Mesenchymal stem cell (in vitro differentiated cells and primary cell): Measurements from ENCODE around the gene TAP2.

Experiments used
- DNase-seq: peaks from one replicate; pipeline ENCODE4 v3.0.0-alpha.2; 2013
- H2AFZ ChIP-seq: one replicate; pipeline ENCODE4 v1.6.1; 2013; ENCODE audit warnings: low read depth, mild to moderate bottlenecking, control low read depth, inconsistent platforms, low read length, moderate library complexity
- H2AK5ac ChIP-seq: 2 replicates; pipeline ENCODE4 v1.6.1; 2013; ENCODE audit warnings: low read length, moderate library complexity, mild to moderate bottlenecking, inconsistent platforms; ENCODE audit not compliant: severe bottlenecking
- H2BK120ac ChIP-seq: one replicate; pipeline ENCODE4 v1.6.1; 2013; ENCODE audit warnings: low read depth, mild to moderate bottlenecking, inconsistent platforms, low read length, moderate library complexity
- H2BK12ac ChIP-seq, 2 experiments: one replicate each; pipeline ENCODE4 v1.6.1; 2013; ENCODE audit warnings: inconsistent platforms in 2 of 2, low read length in 2 of 2, mild to moderate bottlenecking in 2 of 2, moderate library complexity in 2 of 2, control low read depth in 1 of 2
- H2BK15ac ChIP-seq: one replicate; pipeline ENCODE4 v1.6.1; 2013; ENCODE audit warnings: mild to moderate bottlenecking, low read depth, inconsistent platforms; ENCODE audit not compliant: poor library complexity, severe bottlenecking
- H2BK5ac ChIP-seq: 2 replicates; pipeline ENCODE4 v1.6.1; 2013; ENCODE audit warnings: low read depth, mild to moderate bottlenecking, low read length, control low read depth, inconsistent platforms; ENCODE audit not compliant: poor library complexity, severe bottlenecking
- H3K14ac ChIP-seq, 2 experiments: one replicate each; pipeline ENCODE4 v1.6.1; 2013; ENCODE audit warnings: inconsistent platforms in 2 of 2, low read length in 2 of 2, control low read depth in 1 of 2, mild to moderate bottlenecking in 1 of 2, moderate library complexity in 1 of 2
- H3K18ac ChIP-seq, 2 experiments: one replicate each; pipeline ENCODE4 v1.6.1; 2013; ENCODE audit warnings: inconsistent platforms in 2 of 2, low read length in 2 of 2, control low read depth in 1 of 2, low read depth in 1 of 2, mild to moderate bottlenecking in 1 of 2
- H3K23ac ChIP-seq, 2 experiments: one replicate each; pipeline ENCODE4 v1.6.1; 2013; ENCODE audit warnings: inconsistent platforms in 2 of 2, low read length in 2 of 2, mild to moderate bottlenecking in 2 of 2, moderate library complexity in 2 of 2, control low read depth in 1 of 2
- H3K27ac ChIP-seq: 2 replicates; pipeline ENCODE4 v1.5.1; 2013; ENCODE audit warnings: mild to moderate bottlenecking, moderate library complexity, low read length, control low read depth, inconsistent platforms; ENCODE audit not compliant: poor library complexity, severe bottlenecking
- H3K27me3 ChIP-seq, 2 experiments: 2 replicates each; pipeline versions ENCODE4 v1.6.1 to v1.7.0; 2013; ENCODE audit warnings: low read length in 2 of 2, mild to moderate bottlenecking in 2 of 2, moderate library complexity in 2 of 2, control low read depth in 1 of 2, inconsistent platforms in 1 of 2; ENCODE audit not compliant: control insufficient read depth in 1 of 2, insufficient read depth in 1 of 2
- H3K36me3 ChIP-seq, 2 experiments: 2 replicates each; pipeline versions ENCODE4 v1.6.1 to v1.7.0; 2013; ENCODE audit warnings: low read length in 2 of 2, control low read depth in 1 of 2, inconsistent platforms in 1 of 2, low read depth in 1 of 2, mild to moderate bottlenecking in 1 of 2; ENCODE audit not compliant: insufficient read depth in 2 of 2, control insufficient read depth in 1 of 2
- H3K4ac ChIP-seq, 2 experiments: one replicate each; pipeline ENCODE4 v1.6.1; 2013; ENCODE audit warnings: inconsistent platforms in 2 of 2, low read length in 2 of 2, mild to moderate bottlenecking in 2 of 2, moderate library complexity in 2 of 2, control low read depth in 1 of 2, low read depth in 1 of 2
- H3K4me1 ChIP-seq: 2 replicates; pipeline ENCODE4 v1.6.1; 2013; ENCODE audit warnings: low read depth, low read length, control low read depth; ENCODE audit not compliant: control insufficient read depth, insufficient read depth
- H3K4me2 ChIP-seq: 2 replicates; pipeline ENCODE4 v1.6.1; 2013; ENCODE audit warnings: low read length, mild to moderate bottlenecking, inconsistent platforms; ENCODE audit not compliant: poor library complexity, severe bottlenecking
- H3K4me3 ChIP-seq, 2 experiments: 2 replicates each; pipeline versions ENCODE4 v1.5.1 to v1.7.0; 2013; ENCODE audit warnings: low read length in 2 of 2, mild to moderate bottlenecking in 2 of 2, control low read depth in 1 of 2, low read depth in 1 of 2; ENCODE audit not compliant: insufficient read depth in 1 of 2
- H3K79me1 ChIP-seq: replicated peaks from 2 replicates; pipeline ENCODE4 v1.6.1; 2013; ENCODE audit warnings: mild to moderate bottlenecking, control low read depth, low read length, inconsistent platforms; ENCODE audit not compliant: poor library complexity, severe bottlenecking
- H3K9ac ChIP-seq: 2 replicates; pipeline ENCODE4 v1.7.0; 2013; ENCODE audit warnings: mild to moderate bottlenecking, low read length, moderate library complexity
- H3K9me3 ChIP-seq: 2 replicates; pipeline ENCODE4 v1.7.0; 2013; ENCODE audit warnings: mild to moderate bottlenecking, low read length; ENCODE audit not compliant: control insufficient read depth
- H4K8ac ChIP-seq: one replicate; pipeline ENCODE4 v1.6.1; 2013; ENCODE audit warnings: inconsistent platforms, mild to moderate bottlenecking, low read length, moderate library complexity
- H4K91ac ChIP-seq: one replicate; pipeline ENCODE4 v1.6.1; 2013; ENCODE audit warnings: mild to moderate bottlenecking, low read length, inconsistent platforms
- WGBS: methylation state at CpG from one replicate; pipeline ENCODE4 v1.1.7; 2013; ENCODE audit warnings: mixed read lengths; 5-methylcytosine and 5-hydroxymethylcytosine counted together

The TAP2 gene

GRCh38 chr6:32852018-32852843, 13.7 kb upstream of the TAP2 start:
- Histone ChIP-seq H3K4me2 (peak overlapping the region; percentile 94), H4K91ac (no peak overlapping the region), H3K14ac (no peak overlapping the region), H2BK12ac (no peak overlapping the region), H3K79me1 (peaks cover 28% of the 10 kb centered on the region), H3K9ac (peak overlapping the region; percentile 90), H3K27ac (peak overlapping the region; percentile 71), H3K27me3 (no peaks in the 10 kb centered on the region), H2AK5ac (no peak overlapping the region), H3K4ac (peak overlapping the region in 1 of 2 experiments; percentile 13), H4K8ac (no peak overlapping the region), H3K4me3 (peak overlapping the region; percentile 88), H3K36me3 (peaks cover 21 to 47% of the 10 kb centered on the region in 2 experiments), H3K18ac (peak overlapping the region; percentile 73 to 97), H2BK120ac (peak overlapping the region; percentile 27), H2AFZ (peak overlapping the region; percentile 97), H3K23ac (no peak overlapping the region), H2BK5ac (no peak overlapping the region), H2BK15ac (no peak overlapping the region), H3K9me3 (no peaks in the 10 kb centered on the region), H3K4me1 (peaks cover 12% of the 10 kb centered on the region)
- WGBS, result 67% methylated on average over 21 of the region's 23 CpGs
- no peak for DNase-seq

GRCh38 chr6:32851025-32851424, 12.5 kb upstream of the TAP2 start:
- DNase-seq, result no peak
- no peak overlapping the region for H2BK15ac ChIP-seq
- H3K79me1 ChIP-seq, result peaks cover 29% of the 10 kb centered on the region
- no peak overlapping the region for H3K27ac ChIP-seq
- no peaks in the 10 kb centered on the region for H3K9me3 ChIP-seq
- no peak overlapping the region for H4K8ac ChIP-seq
- H3K4me1 ChIP-seq, result peaks cover 12% of the 10 kb centered on the region
- no peak overlapping the region for H2AFZ ChIP-seq
- H3K4me2 ChIP-seq, result no peak overlapping the region
- H2BK5ac ChIP-seq, result no peak overlapping the region
- H2BK12ac ChIP-seq, result no peak overlapping the region
- WGBS, result 92% methylated on average over 4 of the region's 4 CpGs
- H2AK5ac ChIP-seq, result no peak overlapping the region
- H3K4me3 ChIP-seq, result no peak overlapping the region
- H3K9ac ChIP-seq, result no peak overlapping the region
- no peak overlapping the region for H3K18ac ChIP-seq
- no peak overlapping the region for H2BK120ac ChIP-seq
- no peak overlapping the region for H3K14ac ChIP-seq
- H3K36me3 ChIP-seq, result peaks cover 28 to 58% of the 10 kb centered on the region in 2 experiments
- H3K4ac ChIP-seq, result no peak overlapping the region
- H4K91ac ChIP-seq, result no peak overlapping the region
- H3K27me3 ChIP-seq, result no peaks in the 10 kb centered on the region
- H3K23ac ChIP-seq, result no peak overlapping the region

- no peak overlapping the region for H2AFZ ChIP-seq
- no peak overlapping the region for H2BK12ac ChIP-seq
- peaks cover 10% of the 10 kb centered on the region for H3K4me1 ChIP-seq
- no peak overlapping the region for H4K8ac ChIP-seq
- no peak overlapping the region for H3K4ac ChIP-seq
- H2AK5ac ChIP-seq, result no peak overlapping the region
- H4K91ac ChIP-seq, result no peak overlapping the region
- no peak overlapping the region for H2BK5ac ChIP-seq
- H3K36me3 ChIP-seq, result peaks cover 34 to 70% of the 10 kb centered on the region in 2 experiments
- no peak overlapping the region for H3K4me3 ChIP-seq
- no peak overlapping the region for H2BK15ac ChIP-seq
- H3K79me1 ChIP-seq, result peaks cover 19% of the 10 kb centered on the region
- DNase-seq, result no peak
- no peak overlapping the region for H3K4me2 ChIP-seq
- H3K23ac ChIP-seq, result no peak overlapping the region
- H3K27me3 ChIP-seq, result no peaks in the 10 kb centered on the region
- 85% methylated on average over 6 of the region's 6 CpGs for WGBS
- H3K18ac ChIP-seq, result no peak overlapping the region
- no peaks in the 10 kb centered on the region for H3K9me3 ChIP-seq
- H2BK120ac ChIP-seq, result no peak overlapping the region
- H3K9ac ChIP-seq, result no peak overlapping the region
- H3K14ac ChIP-seq, result no peak overlapping the region
- no peak overlapping the region for H3K27ac ChIP-seq
Observed at GRCh38 chr6:32849126-32849525, 10.6 kb upstream of the TAP2 start.

- Histone ChIP-seq H3K4me1 (peaks cover 11% of the 10 kb centered on the region), H3K23ac (no peak overlapping the region), H3K36me3 (peaks cover 34 to 70% of the 10 kb centered on the region in 2 experiments), H4K8ac (no peak overlapping the region), H3K9ac (no peak overlapping the region), H3K79me1 (peaks cover 22% of the 10 kb centered on the region), H2BK15ac (no peak overlapping the region), H3K27ac (no peak overlapping the region), H3K9me3 (no peaks in the 10 kb centered on the region), H3K4me2 (no peak overlapping the region), H2AFZ (no peak overlapping the region), H2AK5ac (no peak overlapping the region), H3K14ac (no peak overlapping the region), H2BK12ac (no peak overlapping the region), H2BK120ac (no peak overlapping the region), H2BK5ac (no peak overlapping the region), H3K27me3 (no peaks in the 10 kb centered on the region), H3K4ac (no peak overlapping the region), H3K4me3 (no peak overlapping the region), H3K18ac (no peak overlapping the region), H4K91ac (no peak overlapping the region)
- 91% methylated on average over 8 of the region's 8 CpGs for WGBS
- no peak for DNase-seq
Observed at GRCh38 chr6:32847795-32848194, 9.3 kb upstream of the TAP2 start.
